Stimulated activated CD4-positive, alpha-beta T cell treated with anti-CD3 and anti-CD28 coated beads, TNF-alpha, amount 100 ng/mL, for 24 hours (primary cell): ENCODE measurements around the gene BANP.

Source experiments
- DNase-seq, 3 experiments: peaks; one replicate each; pipeline ENCODE4 v3.0.0-alpha.2; 2020; ENCODE audit warnings: low read depth in 3 of 3

The BANP gene

DNA sequence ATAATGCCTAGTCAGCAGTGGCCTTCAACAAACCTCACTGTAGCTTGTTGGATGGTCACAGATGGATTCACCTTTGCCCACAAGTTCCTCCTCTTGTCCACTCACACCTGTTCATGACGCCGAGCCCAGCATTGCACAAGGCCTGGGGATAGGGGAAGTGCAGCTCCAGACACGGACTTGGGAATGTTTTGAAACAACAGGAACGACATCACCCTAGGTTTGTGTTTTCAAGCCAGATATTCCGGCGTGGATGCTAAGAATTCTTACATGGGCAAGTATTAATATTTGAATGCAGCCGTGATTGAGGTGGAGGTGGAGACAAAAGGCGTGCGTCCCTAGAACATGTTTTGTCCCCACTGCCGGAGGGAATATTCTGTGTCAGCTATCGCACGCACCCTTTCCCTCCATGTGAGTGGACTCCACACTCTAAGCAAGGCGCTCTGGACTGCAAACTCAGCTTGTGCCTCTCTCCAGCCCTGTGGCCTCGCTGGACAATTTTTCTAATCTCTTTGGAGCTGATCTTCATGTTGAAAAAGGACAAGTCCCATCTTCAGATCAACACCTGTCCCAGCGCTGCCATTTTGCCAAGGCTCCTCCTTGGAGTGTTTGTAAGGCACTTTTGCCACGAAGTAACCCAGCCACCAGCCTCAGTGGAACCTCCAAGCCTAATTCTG is 2.0 kb upstream of the BANP start:
- no peak for DNase-seq

GRCh38 chr16:87951552-87952538 is 611 bp downstream of the BANP start:
- no peak for DNase-seq

DNA sequence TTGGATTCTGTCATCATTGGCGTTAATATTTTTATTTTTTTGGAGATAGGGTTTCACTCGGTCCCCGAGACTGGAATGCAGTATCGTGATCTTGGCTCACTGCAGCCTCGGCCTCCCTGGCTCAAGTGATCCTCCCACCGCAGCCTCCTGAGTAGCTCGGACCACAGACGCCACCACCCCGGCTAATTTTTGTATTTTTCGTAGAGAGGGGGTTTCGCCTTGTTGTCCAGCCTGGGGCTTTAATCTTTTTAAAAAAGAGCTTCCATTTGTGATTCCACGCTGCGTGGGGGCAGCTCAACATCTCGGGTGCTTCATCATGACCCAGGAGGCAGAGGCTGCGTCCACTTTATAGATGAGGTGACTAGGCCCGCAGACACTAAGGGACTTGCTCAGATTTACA is 1.5 kb downstream of the BANP start:
- no peak for DNase-seq

- DNase-seq, result no peak
Measured at GRCh38 chr16:87953308-87954215, 2.3 kb downstream of the BANP start.

GRCh38 chr16:87954361-87954760 is 3.1 kb downstream of the BANP start:
- no peak for DNase-seq

DNA sequence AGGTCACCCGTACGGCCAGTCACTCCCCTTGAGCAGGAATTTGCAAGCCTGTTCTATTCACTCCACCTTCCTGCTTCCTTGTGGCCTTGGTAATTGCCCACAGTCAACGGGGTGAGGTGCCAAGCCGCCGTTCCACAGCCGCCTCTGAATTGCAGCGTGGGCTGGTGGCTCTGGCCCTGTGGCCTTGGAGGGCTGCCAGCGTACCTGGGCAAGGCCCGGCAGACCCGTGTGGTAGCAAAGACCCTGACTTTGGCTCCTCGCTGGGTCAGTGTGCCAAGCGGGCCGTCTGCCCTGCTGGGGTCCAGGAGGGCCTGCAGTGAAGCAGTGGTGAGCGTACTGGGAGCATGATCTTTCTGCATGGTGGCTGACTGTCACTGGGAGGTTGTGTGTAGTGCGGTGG is 3.6 kb downstream of the BANP start:
- DNase-seq, result no peak

DNA sequence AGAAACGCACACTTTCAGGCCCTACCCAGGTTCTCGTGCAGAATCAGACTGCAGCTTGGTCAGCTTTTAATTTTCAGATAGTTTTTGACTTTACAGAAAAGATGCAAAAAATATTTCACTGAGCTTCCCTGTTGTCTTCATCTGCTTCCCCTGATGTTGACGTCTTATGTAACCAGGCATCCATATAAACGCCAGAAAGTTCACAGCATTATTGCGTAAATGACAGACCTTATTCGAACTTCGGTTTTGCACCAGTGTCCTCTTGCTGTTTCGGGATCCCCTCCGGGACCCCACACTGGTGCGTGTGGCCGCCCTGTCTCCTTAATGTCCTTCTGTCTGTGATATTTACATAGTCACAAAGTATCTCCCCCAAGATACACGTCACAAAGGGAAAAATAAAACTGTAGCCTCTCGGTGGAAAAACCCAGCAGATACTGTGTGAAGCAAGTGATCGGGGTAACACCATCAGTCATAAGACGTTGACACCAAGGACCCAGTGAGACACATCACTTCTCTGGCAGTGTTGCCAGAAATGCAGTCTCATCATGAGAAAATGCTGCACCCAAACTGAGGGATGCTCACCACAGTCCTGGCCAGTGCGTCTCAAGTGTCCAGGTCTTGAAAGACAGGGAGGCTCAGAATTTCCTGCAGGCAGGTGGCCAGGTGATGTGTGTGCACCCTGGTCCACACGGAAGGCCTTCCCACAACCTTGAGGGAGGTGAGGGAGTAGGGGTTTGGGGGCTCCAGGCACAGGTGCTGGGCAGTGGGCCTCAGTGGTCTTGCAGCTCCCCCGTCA is 4.3 kb downstream of the BANP start:
- no peak for DNase-seq

DNA sequence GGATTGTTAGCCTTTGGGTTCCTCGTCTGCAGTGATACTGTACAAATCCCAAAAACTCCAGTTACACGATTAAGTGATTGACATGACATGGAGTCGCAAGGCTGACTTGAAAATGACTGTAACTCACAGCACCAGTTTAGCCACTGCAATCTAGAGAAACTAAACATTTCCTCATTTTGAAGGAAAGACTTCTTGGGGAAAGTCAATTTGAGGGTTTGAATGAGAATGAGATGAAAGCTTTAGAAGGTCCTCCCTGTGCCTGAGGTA is 4.8 kb downstream of the BANP start:
- no peak for DNase-seq

DNA sequence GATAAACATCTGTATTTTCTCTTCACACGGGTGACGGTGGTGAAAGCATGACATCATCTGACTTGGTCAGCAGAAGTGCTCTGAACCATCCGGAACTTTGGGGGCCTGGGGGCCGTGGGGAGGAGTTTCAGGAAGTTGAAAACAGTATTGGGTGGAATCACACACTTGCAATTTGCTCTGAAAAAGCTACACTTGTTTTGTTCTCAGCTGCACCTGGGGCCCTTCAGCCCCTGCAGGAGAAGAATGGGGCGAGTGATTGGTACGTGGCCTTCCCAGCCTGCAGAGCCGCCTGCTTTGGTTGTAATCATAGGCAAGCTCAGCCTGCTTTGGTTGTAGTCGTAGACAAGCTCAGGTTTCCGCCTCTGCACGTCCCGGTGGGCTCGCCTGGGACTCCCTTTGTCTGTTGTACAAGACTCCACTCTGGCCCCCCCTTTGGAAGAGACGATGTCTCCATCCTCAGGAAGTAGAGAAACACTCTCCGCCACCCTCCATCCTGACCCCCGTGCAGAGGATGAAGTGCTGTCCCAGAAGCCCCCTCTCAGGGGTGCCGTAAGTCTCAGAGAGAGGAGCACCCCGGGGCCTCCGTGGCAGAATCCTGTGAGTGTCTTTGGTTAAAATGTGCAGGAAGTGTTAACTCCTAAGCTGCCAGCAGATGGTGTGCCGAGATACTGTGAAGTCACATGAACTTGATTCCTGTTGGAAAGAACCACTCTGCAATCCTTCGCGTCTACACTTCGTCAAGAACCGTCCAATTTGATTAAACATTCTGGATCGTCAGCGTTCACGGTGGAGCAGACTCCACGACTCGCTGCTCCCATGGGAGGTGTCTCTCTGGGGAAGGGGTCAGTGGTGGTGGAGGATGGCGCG is 5.4 kb downstream of the BANP start:
- DNase-seq, result peak; percentile 53 to 77 (median 61)

DNA sequence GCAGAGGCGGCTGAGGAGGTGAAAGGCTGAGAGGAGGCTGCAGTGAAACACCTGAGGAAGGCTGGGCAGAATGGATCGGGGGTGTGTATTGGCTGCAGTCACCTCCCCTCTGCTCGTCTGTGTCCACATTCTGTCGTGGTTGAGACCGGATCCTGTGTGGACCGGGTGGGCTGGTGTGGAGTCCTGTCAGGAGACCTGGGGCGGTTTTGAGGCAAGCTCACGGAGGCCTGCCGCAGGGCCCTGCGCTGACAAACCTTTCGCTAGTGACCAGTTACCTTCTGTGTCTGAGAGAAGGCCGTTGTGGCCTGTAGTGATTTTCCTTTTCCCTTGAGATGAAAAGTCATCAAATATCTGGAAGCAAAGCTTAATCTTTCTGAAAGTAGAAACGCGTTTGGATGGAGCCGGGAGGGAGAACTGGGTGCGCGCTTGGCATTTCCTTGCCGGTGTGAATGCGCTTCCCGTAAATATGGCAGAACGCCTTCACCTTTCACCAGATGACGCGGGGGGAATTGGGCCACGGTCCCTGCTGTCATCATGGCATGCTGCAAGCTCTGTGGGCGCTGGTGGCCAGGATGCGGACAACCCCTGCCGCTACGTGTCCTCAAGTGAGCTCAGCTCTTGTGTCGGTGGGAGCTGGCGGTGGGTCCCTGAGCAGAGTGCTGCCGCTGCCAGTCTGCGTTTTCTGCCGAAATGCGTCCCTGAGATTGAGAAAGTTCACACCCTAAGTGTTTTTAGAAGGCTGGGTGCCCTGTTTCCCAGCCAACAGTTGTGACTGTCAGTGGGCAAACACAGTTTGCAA is 6.3 kb downstream of the BANP start:
- DNase-seq, result no peak

- no peak for DNase-seq
Measured at GRCh38 chr16:87958632-87959031, 7.4 kb downstream of the BANP start.

DNA sequence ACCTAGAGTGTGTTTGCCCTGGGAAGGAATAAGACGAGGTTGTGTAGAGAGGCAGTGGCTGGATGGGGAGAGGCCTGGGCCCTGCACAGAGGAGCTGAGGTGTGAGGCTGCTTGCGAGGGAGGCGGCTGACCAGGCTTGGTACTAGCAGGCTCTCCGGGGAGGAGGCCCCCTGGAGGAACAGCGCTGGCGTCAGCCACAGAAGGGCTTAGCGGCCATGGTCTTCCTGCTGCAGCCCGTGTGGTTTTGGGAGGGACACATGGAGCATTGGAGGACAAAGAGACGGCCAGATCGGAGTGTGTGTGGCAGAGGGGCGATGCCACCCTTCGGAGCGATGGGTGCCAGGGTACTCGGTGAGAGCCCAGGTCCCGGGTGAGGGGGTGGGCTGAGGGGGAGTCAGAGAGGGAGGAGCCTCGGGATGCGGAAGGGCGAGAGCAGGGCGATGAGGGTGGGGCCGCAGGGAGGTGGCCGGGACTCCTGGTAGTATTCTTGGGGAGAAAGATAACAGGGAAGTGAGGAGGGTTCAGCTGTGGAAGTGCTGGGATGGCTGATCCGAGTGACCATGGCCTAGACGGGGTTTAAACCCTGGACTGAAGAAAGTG is 8.3 kb downstream of the BANP start:
- DNase-seq, result no peak

- no peak for DNase-seq
Measured at GRCh38 chr16:87960296-87960695, 9.1 kb downstream of the BANP start.

DNA sequence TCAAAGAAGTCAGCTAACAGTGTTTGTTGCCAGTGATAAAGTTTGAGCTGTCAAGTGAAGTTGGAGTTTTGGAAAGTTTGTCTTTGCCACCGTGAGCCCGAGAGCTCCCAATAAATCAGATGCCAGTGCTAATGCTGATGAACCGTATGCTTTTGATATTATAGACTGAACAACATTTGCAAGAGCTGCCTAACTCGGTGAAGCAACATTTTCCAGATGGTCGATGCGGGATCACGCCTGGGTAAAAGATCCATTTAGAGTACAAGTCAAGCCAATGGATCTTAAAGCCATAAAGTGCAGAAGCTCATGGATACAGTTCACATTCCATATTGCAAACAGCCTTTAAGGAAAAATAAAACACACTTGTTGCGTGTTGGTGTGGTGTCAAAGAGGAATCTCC is 9.6 kb downstream of the BANP start:
- DNase-seq, result no peak

GRCh38 chr16:87961623-87962022 is 10.4 kb downstream of the BANP start:
- DNase-seq, result no peak

- DNase-seq, result peak; percentile 53 to 69 (median 61)
Measured at GRCh38 chr16:87963400-87963799, 12.2 kb downstream of the BANP start.

- no peak for DNase-seq
Measured at GRCh38 chr16:87964049-87964659, 12.9 kb downstream of the BANP start.

GRCh38 chr16:87965417-87965816 is 14.2 kb downstream of the BANP start:
- no peak for DNase-seq
